ENCODE results near the gene EME1. TPM values are rescaled to one million over a fixed set of nuclear protein-coding genes. Genes with fewer than 3 reads are reported as not detected.

EME1 gene
- total and polyA plus RNA-seq, 2 of the 8 experiments (the other 6 are each of a cell fraction or from before 2014, with no cell fraction given) = 13.9 to 16.3 TPM

GRCh38 chr17:50326831-50327364, 46.1 kb upstream of the EME1 start:
- Histone ChIP-seq H4K8ac (ENCODE audit: extremely low read depth, insufficient read depth, low read length) (no peak overlapping the region), H2AFZ (ENCODE audit: low read length) (no peak overlapping the region), H2BK120ac (replicated peaks; ENCODE audit: low read depth, low read length) (no peak overlapping the region), H3K56ac (replicated peaks; ENCODE audit: insufficient read length, low read depth, low read length) (no peak overlapping the region), H2BK5ac (ENCODE audit: low read depth, low read length) (no peak overlapping the region), H3K23ac (ENCODE audit: insufficient read length) (no peak overlapping the region), H4K20me1 (replicated peaks in 1 of 2; ENCODE audit: control insufficient read depth in 1 of 2, insufficient read depth in 2 of 2, low read length in 2 of 2) (no peaks in the 10 kb centered on the region), H3K9ac (replicated peaks in 1 of 4; ENCODE audit: extremely low read depth in 1 of 4, low read depth in 3 of 4, low read length in 3 of 4) (no peak overlapping the region), H3K79me2 (ENCODE audit: control insufficient read depth in 1 of 2, insufficient read depth in 2 of 2, low read length in 2 of 2) (no peaks in the 10 kb centered on the region), H3K4me1 (replicated peaks in 1 of 4; ENCODE audit: control insufficient read depth in 3 of 4, insufficient read depth in 4 of 4, low read length in 3 of 4) (no peaks in the 10 kb centered on the region), H3K4me3 (ENCODE audit: extremely low read depth in 1 of 4, insufficient read depth in 2 of 4, low read depth in 3 of 4, low read length in 4 of 4) (no peak overlapping the region), H3K79me1 (ENCODE audit: low read depth, low read length) (no peaks in the 10 kb centered on the region), H4K5ac (ENCODE audit: insufficient read length, low read depth, low read length) (no peak overlapping the region), H3K14ac (ENCODE audit: insufficient read length) (no peak overlapping the region), H2AK5ac (ENCODE audit: low read depth, low read length) (no peak overlapping the region), H3K36me3 (ENCODE audit: control insufficient read depth in 2 of 4, insufficient read depth in 4 of 4, low read length in 3 of 4) (no peaks in the 10 kb centered on the region), H2BK15ac (ENCODE audit: low read length) (no peak overlapping the region), H3K4ac (replicated peaks; ENCODE audit: insufficient read length, low read depth, low read length) (no peak overlapping the region), H3K27me3 (replicated peaks in 1 of 4; ENCODE audit: control insufficient read depth in 3 of 4, extremely low read depth in 1 of 4, insufficient read depth in 3 of 4, low read length in 3 of 4) (no peaks in the 10 kb centered on the region), H3K27ac (ENCODE audit: low read depth, low read length) (no peak overlapping the region), H4K91ac (replicated peaks; ENCODE audit: insufficient read length, low read length) (no peak overlapping the region), H2BK12ac (ENCODE audit: low read depth, low read length) (no peak overlapping the region), H2BK20ac (ENCODE audit: low read length) (no peak overlapping the region), H3K4me2 (ENCODE audit: insufficient read depth in 1 of 2, low read depth in 2 of 2, low read length in 2 of 2) (no peak overlapping the region), H3K9me3 (ENCODE audit: insufficient read depth in 2 of 2, low read depth in 1 of 2, low read length in 1 of 2) (no peaks in the 10 kb centered on the region), H3K18ac (ENCODE audit: extremely low read depth, low read length) (no peak overlapping the region), H3K23me2 (ENCODE audit: low read depth, low read length) (no peaks in the 10 kb centered on the region)
- TF ChIP-seq, protein P1, sequence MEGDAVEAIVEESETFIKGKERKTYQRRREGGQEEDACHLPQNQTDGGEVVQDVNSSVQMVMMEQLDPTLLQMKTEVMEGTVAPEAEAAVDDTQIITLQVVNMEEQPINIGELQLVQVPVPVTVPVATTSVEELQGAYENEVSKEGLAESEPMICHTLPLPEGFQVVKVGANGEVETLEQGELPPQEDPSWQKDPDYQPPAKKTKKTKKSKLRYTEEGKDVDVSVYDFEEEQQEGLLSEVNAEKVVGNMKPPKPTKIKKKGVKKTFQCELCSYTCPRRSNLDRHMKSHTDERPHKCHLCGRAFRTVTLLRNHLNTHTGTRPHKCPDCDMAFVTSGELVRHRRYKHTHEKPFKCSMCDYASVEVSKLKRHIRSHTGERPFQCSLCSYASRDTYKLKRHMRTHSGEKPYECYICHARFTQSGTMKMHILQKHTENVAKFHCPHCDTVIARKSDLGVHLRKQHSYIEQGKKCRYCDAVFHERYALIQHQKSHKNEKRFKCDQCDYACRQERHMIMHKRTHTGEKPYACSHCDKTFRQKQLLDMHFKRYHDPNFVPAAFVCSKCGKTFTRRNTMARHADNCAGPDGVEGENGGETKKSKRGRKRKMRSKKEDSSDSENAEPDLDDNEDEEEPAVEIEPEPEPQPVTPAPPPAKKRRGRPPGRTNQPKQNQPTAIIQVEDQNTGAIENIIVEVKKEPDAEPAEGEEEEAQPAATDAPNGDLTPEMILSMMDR (IDR thresholded peaks at IDR 0.05; ENCODE audit: control extremely low read depth in 1 of 3, insufficient read depth in 1 of 3, low read depth in 1 of 3, low read length in 3 of 3) = no peak
- no peak for TF ChIP-seq KDM1A (IDR thresholded peaks at IDR 0.05; ENCODE audit: borderline replicate concordance, low read length)
- TF ChIP-seq RXRA (IDR thresholded peaks at IDR 0.05; ENCODE audit: insufficient read depth, low read depth, low read length) = no peak
- TF ChIP-seq EGR1 (IDR thresholded peaks at IDR 0.05; ENCODE audit: borderline replicate concordance, low read depth, low read length) = no peak
- FAIRE-seq = no peak
- WGBS, 2 experiments (ENCODE audit: extremely low coverage in 1 of 2, insufficient coverage in 1 of 2, insufficient read length in 1 of 2, insufficient replicate concordance in 2 of 2, low coverage in 1 of 2, low lambda C conversion rate in 2 of 2, missing lambda C conversion rate in 1 of 2) = 78% methylated on average over 9 of the region's 9 CpGs; no CpG with 5 or more reads in 1 of the 2 experiments
- CTCF ChIA-PET (ENCODE audit: partially characterized antibody) = interaction anchor here (0.9 kb wide), 1 partner anchor 30 kb away, joined by 3 read pairs; no protein-coding TSS in a partner anchor
- DNase-seq (ENCODE audit: low read depth in 1 of 2, low spot score in 2 of 2) = no peak
- POLR2A ChIA-PET (ENCODE audit: partially characterized antibody) = interaction anchor here (0.5 kb wide), 1 partner anchor 23 kb away, joined by 3 read pairs; no protein-coding TSS in a partner anchor

Measured in H1 (cell line).